HepG2 (cell line): Measurements from ENCODE around the gene OTUB2. TPM values are rescaled to one million over a fixed set of nuclear protein-coding genes. Genes with fewer than 3 reads are reported as not detected.

Experiments
- ATAC-seq: fragments of 200-7000 bp; cut with Tn5 transposase; 3 replicates; pipeline ENCODE4 v1.9.1; 2020; ENCODE audit warnings: mild to moderate bottlenecking, moderate library complexity
- BruUV-seq: library from RNA; stranded (reverse); fragments of 400-500 nt; replicated peaks from 2 replicates; lab custom pipeline; 2021; lab: Mats Ljungman, UMichigan
- CTCF ChIA-PET: fragments of 300-600 bp; formaldehyde crosslinking; extraction: SDS; loops from one replicate; lab custom pipeline; 2021; ENCODE audit warnings: low total read pairs, inconsistent platforms, low intra/inter-chr PET ratio; lab: Yijun Ruan, JAX
- POLR2A ChIA-PET: fragments of 350-600 bp; sonication (Branson Sonifier 250); formaldehyde crosslinking; loops from one replicate; lab custom pipeline; 2020; ENCODE audit warnings: antibody characterized with exemption, inconsistent platforms; lab: Yijun Ruan, JAX
- DNase-seq: peaks from one replicate; pipeline ENCODE4 v3.0.0-alpha.2; 2015; ENCODE audit warnings: low spot score
- FAIRE-seq: peaks from 3 replicates; lab custom pipeline; 2011; peaks lifted over from hg19 to GRCh38; lab: Jason Lieb, UNC
- H2AFZ ChIP-seq: one replicate; pipeline ENCODE4 v1.6.1; 2011; ENCODE audit warnings: low read length, inconsistent platforms
- H3K27ac ChIP-seq: fragments of 300-600 bp; 3 replicates; pipeline ENCODE4 v1.8.0; 2011; ENCODE audit warnings: mixed run types, mild to moderate bottlenecking, mixed read lengths, low read length, inconsistent platforms; ENCODE audit not compliant: insufficient read depth; ENCODE audit errors: extremely low read length
- H3K27me3 ChIP-seq, 2 experiments: fragments of 200-600 bp in 1 of 2; 2 replicates in 1 of 2; 3 replicates in 1 of 2; pipeline versions ENCODE4 v1.6.0 to v1.8.0; 2011; ENCODE audit warnings: low read length in 2 of 2, mild to moderate bottlenecking in 2 of 2, moderate library complexity in 2 of 2, inconsistent platforms in 1 of 2; ENCODE audit not compliant: insufficient read depth in 2 of 2, control insufficient read depth in 1 of 2
- H3K36me3 ChIP-seq, 2 experiments: fragments of 200-600 bp in 1 of 2; replicated peaks in 1 of 2; 2 replicates in 1 of 2; 3 replicates in 1 of 2; pipeline versions ENCODE4 v1.5.1 to v1.8.0; 2011; ENCODE audit warnings: low read length in 2 of 2, inconsistent platforms in 1 of 2; ENCODE audit not compliant: insufficient read depth in 2 of 2, control insufficient read depth in 1 of 2
- H3K4me1 ChIP-seq: 2 replicates; pipeline ENCODE4 v1.5.1; 2012; ENCODE audit warnings: low read length, inconsistent platforms; ENCODE audit not compliant: insufficient read depth
- H3K4me2 ChIP-seq: 2 replicates; pipeline ENCODE4 v1.6.0; 2011; ENCODE audit warnings: low read depth, low read length, inconsistent platforms
- H3K4me3 ChIP-seq, 3 experiments: fragments of 200-600 bp in 1 of 3; sonication (generic), shearing (Covaris generic) in 1 of 3; replicated peaks in 1 of 3; 2 replicates each; pipeline ENCODE4 v1.5.1; 2011 to 2016; ENCODE audit warnings: low read length in 3 of 3, inconsistent platforms in 2 of 3, low read depth in 2 of 3, mild to moderate bottlenecking in 2 of 3, control low read depth in 1 of 3, mixed read lengths in 1 of 3; ENCODE audit not compliant: insufficient read depth in 1 of 3
- H3K79me2 ChIP-seq: one replicate; pipeline ENCODE4 v1.6.1; 2011; ENCODE audit warnings: low read length, inconsistent platforms; ENCODE audit not compliant: insufficient read depth
- H3K9ac ChIP-seq: 2 replicates; pipeline ENCODE4 v1.6.0; 2011; ENCODE audit warnings: mild to moderate bottlenecking, low read depth, low read length, inconsistent platforms; ENCODE audit not compliant: insufficient read depth
- H3K9me3 ChIP-seq: 2 replicates; pipeline ENCODE4 v1.5.1; 2012; ENCODE audit warnings: mild to moderate bottlenecking, low read length
- H4K20me1 ChIP-seq: 2 replicates; pipeline ENCODE4 v1.6.0; 2011; ENCODE audit warnings: inconsistent platforms, mild to moderate bottlenecking, low read length, moderate library complexity; ENCODE audit not compliant: insufficient read depth
- FOXJ3 ChIP-seq: sonication (generic); formaldehyde crosslinking; IDR thresholded peaks from 2 replicates; pipeline ENCODE4 v1.4.0; 2020; ENCODE audit warnings: missing genetic modification reagents, mild to moderate bottlenecking, borderline replicate concordance
- MIER3 ChIP-seq: IDR thresholded peaks from 2 replicates; pipeline ENCODE4 v1.6.1; 2016; ENCODE audit warnings: missing compliant biosample characterization, borderline replicate concordance
- NFE2 ChIP-seq: sonication (generic); formaldehyde crosslinking; IDR thresholded peaks from 2 replicates; pipeline ENCODE4 v1.4.0; 2020; ENCODE audit warnings: missing genetic modification reagents
- PLRG1 ChIP-seq: fragments of 450-650 bp; conservative IDR thresholded peaks from 2 replicates; pipeline ENCODE4 v1.6.1; 2016
- SIN3B ChIP-seq: fragments of 150-350 bp; IDR thresholded peaks from 2 replicates; pipeline ENCODE4 v1.6.1; 2014; ENCODE audit warnings: low read length
- ZBTB3 ChIP-seq: sonication (generic); formaldehyde crosslinking; IDR thresholded peaks from 2 replicates; pipeline ENCODE4 v1.4.0; 2020; ENCODE audit warnings: low read depth, mild to moderate bottlenecking, moderate library complexity, missing genetic modification reagents, borderline replicate concordance
- WGBS: methylation state at CpG from one replicate; pipeline ENCODE4 v1.1.6; 2017; ENCODE audit warnings: low lambda C conversion rate; 5-methylcytosine and 5-hydroxymethylcytosine counted together
- in situ Hi-C: cut with HindIII; loops from 2 replicates; pipeline ENCODE4 v1.10.0; 2017; ENCODE audit warnings: low pct_unique_long_range_greater_than_20kb; ENCODE audit not compliant: extremely low pct_ligation_motif_present
- intact Hi-C: fragments of 100-400 bp; cut with micrococcal nuclease; formaldehyde crosslinking; loops from one replicate; pipeline ENCODE4 v1.10.0; 2022; ENCODE audit not compliant: unreplicated experiment
- polyA plus RNA-seq, 8 experiments: library from polyadenylated mRNA; depleted of rRNA in 3 of 8; stranded (reverse) in 7 of 8; unstranded in 1 of 8; fragments of >200 nt; fragmentation: Illumina TruSeq in 4 of 8; extraction: Trizol in 4 of 8; gene quantifications; 2 replicates each; pipeline versions ENCODE4 v1.2.1 to v1.2.3, GENCODE V29; 2011 to 2016; ENCODE audit warnings: low read depth in 4 of 8, missing spikeins in 1 of 8, mixed read lengths in 1 of 8; ENCODE audit not compliant: insufficient read depth in 1 of 8
- total RNA-seq, 5 experiments: library from RNA; depleted of rRNA; stranded (reverse); fragments of >200 nt; fragmentation: Illumina TruSeq; extraction: Trizol; gene quantifications; 2 replicates each; pipeline ENCODE4 v1.2.3, GENCODE V29; 2016; ENCODE audit warnings: low read depth in 1 of 5
- TF ChIP-seq, protein P1 (sequence below): sonication (generic); formaldehyde crosslinking; IDR thresholded peaks from 2 replicates; pipeline ENCODE4 v1.4.0; 2020; ENCODE audit warnings: mild to moderate bottlenecking, low read depth, missing genetic modification reagents
- TF ChIP-seq, protein P2 (sequence below): sonication (generic); formaldehyde crosslinking; IDR thresholded peaks from 2 replicates; pipeline ENCODE4 v1.4.0; 2020; ENCODE audit warnings: missing genetic modification reagents

Gene OTUB2
- total and polyA plus RNA-seq, 2 of the 13 experiments (the other 11 are each of a cell fraction or from before 2014, with no cell fraction given): 2.2 to 2.4 TPM

DNA sequence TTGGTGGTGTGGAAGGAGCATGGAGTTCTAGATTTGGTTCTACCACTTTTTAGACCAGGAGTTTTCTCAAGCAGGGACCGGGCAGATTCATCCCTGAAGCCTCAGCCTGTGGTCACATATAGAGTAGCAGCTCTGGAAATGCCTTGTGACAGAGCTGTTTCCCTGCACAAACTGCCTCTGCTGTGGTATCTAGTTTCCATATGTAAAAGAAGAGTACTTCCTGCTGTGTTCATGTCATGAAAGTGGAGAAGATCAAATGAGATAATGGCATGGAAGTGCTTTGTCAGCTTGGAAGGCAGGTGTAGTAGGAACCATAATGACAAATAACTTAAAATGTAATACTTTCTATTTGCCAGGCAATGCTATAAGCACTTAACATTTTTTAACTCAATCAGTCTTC, 26.1 kb downstream of the OTUB2 start:
- ChIA-PET POLR2A (no interaction called here), CTCF (interaction anchor here (1.9 kb wide), 1 partner anchor 84 kb away, joined by 12 read pairs; no protein-coding TSS in a partner anchor)
- Histone ChIP-seq H3K36me3 (peaks cover 36 to 96% of the 10 kb centered on the region in 2 experiments), H3K79me2 (peaks cover 1% of the 10 kb centered on the region), H3K9ac (no peak overlapping the region), H4K20me1 (no peaks in the 10 kb centered on the region), H3K4me3 (no peak overlapping the region), H2AFZ (no peak overlapping the region), H3K9me3 (no peaks in the 10 kb centered on the region), H3K4me2 (no peak overlapping the region), H3K27me3 (no peaks in the 10 kb centered on the region), H3K27ac (no peak overlapping the region), H3K4me1 (peaks cover 4% of the 10 kb centered on the region)
- intact Hi-C loops: no loop called here
- DNase-seq: no peak
- TF ChIP-seq FOXJ3 (CRISPR knock-in tag) (no peak), ZBTB3 (CRISPR knock-in tag) (no peak), PLRG1 (no peak), MIER3 (no peak), SIN3B (no peak), NFE2 (CRISPR knock-in tag) (no peak)
- TF ChIP-seq, protein P1, sequence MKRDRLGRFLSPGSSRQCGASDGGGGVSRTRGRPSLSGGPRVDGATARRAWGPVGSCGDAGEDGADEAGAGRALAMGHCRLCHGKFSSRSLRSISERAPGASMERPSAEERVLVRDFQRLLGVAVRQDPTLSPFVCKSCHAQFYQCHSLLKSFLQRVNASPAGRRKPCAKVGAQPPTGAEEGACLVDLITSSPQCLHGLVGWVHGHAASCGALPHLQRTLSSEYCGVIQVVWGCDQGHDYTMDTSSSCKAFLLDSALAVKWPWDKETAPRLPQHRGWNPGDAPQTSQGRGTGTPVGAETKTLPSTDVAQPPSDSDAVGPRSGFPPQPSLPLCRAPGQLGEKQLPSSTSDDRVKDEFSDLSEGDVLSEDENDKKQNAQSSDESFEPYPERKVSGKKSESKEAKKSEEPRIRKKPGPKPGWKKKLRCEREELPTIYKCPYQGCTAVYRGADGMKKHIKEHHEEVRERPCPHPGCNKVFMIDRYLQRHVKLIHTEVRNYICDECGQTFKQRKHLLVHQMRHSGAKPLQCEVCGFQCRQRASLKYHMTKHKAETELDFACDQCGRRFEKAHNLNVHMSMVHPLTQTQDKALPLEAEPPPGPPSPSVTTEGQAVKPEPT (CRISPR knock-in tag): no peak
- TF ChIP-seq, protein P2, sequence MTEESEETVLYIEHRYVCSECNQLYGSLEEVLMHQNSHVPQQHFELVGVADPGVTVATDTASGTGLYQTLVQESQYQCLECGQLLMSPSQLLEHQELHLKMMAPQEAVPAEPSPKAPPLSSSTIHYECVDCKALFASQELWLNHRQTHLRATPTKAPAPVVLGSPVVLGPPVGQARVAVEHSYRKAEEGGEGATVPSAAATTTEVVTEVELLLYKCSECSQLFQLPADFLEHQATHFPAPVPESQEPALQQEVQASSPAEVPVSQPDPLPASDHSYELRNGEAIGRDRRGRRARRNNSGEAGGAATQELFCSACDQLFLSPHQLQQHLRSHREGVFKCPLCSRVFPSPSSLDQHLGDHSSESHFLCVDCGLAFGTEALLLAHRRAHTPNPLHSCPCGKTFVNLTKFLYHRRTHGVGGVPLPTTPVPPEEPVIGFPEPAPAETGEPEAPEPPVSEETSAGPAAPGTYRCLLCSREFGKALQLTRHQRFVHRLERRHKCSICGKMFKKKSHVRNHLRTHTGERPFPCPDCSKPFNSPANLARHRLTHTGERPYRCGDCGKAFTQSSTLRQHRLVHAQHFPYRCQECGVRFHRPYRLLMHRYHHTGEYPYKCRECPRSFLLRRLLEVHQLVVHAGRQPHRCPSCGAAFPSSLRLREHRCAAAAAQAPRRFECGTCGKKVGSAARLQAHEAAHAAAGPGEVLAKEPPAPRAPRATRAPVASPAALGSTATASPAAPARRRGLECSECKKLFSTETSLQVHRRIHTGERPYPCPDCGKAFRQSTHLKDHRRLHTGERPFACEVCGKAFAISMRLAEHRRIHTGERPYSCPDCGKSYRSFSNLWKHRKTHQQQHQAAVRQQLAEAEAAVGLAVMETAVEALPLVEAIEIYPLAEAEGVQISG: no peak
- 88% methylated on average over 1 of the region's 1 CpG for WGBS
- FAIRE-seq: no peak
- in situ Hi-C loops: loop anchor here (10.0 kb wide), 1 partner anchor 253 kb away; no protein-coding TSS in a partner anchor
- no TSS peak for BruUV-seq
- no peak for ATAC-seq
